Stimulated activated CD8-positive, alpha-beta memory T cell treated with anti-CD3 and anti-CD28 coated beads, Interleukin-7, amount 100 ng/mL, for 24 hours (primary cell): Measurements from ENCODE around the gene HUNK.
A peak's percentile ranks its signal among the peaks of the same experiment; 100 is the strongest.
"Not testable (repeated sequence)": the region's sequence is repeated elsewhere in the genome, so short reads cannot be mapped to it uniquely, and the experiment has no call there.

Source experiments
- DNase-seq: peaks from one replicate; pipeline ENCODE4 v3.0.0-alpha.2; 2020; ENCODE audit warnings: low read depth

The HUNK gene

DNA sequence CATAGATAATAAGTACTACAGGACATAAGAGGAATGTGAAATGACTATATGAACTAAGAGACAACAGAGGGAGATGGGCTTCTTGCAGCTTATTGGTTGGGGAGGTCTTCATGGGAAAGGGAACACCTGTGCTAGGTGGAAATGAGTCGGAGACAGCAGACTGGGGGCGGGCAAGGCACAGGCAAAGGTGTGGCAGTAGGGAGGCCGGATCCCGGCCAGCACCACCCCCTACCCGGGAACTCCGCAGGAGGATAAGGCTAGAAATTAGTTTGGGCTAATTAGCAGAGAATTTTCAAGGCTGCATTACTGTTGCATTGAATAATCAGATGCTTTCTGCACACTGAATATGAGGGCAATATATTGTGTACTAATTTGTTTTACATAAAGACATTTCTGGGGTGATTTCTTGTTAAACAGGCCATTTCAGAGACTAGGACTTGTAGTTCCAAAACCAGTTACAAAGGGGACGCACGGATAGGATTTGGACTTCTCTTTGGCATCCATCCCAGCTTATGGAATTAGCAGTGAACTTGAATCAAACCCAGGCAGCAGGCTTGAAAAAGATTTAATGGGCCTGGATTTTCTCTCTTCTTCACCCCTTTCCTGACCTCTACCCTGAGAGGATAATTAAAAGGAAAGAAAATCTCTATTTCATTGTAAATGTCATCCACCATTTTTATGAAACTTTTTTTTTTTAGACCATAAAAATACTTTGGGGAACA is 2.2 kb upstream of the HUNK start:
- DNase-seq = no peak

DNA sequence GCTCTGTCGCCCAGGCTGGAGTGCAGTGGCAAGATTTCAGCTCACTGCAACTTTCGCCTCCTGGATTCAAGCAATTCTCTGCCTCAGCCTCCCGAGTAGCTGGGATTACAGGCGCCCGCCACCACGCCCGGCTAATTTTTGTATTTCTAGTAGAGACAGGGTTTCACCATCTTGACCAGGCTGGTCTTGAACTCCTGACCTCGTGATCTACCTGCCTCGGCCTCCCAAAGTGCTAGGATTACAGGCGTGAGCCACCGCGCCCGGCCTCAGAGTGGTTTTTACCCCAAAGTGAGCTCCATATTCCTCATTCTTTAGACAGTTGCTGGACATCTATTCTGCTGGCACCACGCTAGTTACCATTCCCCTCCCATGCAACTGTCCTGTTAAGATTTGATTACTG is 1.4 kb upstream of the HUNK start:
- not testable (repeated sequence) for DNase-seq

DNA sequence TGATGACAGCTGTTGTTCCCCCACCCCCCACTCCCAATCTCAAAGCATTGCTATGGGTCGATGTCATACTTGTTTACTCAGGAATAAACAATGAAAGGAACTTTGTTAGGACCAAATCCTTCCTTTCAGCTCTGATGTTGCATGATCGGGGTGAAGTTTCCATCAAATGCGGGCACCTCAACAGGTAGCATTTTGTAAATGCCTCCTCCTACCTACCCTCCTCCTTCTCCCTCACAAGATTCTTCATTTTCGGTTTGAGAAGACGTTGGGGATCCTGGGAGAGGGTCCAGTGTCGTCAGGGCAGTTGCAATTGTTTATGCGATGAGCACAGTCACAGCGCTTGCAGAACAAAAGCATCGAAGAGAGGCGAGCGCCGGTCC is 758 bp upstream of the HUNK start:
- DNase-seq = no peak

DNA sequence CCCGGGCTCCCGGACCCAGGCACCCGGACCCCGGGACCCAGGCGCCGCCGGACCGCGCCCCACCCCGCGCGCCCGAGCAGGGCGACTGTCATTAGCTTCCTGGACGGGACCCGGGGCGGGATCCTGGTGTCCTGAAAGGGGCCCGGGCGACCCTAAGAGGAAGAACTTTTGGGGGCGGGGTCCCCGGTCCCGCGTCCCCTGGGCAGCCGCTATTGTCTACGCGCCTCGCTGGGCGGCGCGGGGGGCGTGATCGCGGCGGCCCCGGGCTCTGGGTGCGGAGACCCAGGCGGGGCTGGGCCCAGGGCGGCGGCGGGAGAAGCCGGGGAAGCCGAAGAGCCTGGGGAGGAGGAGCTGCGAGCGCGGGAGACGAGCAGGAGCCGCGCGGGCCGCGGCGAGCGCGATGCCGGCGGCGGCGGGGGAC is 465 bp downstream of the HUNK start:
- DNase-seq = no peak

DNA sequence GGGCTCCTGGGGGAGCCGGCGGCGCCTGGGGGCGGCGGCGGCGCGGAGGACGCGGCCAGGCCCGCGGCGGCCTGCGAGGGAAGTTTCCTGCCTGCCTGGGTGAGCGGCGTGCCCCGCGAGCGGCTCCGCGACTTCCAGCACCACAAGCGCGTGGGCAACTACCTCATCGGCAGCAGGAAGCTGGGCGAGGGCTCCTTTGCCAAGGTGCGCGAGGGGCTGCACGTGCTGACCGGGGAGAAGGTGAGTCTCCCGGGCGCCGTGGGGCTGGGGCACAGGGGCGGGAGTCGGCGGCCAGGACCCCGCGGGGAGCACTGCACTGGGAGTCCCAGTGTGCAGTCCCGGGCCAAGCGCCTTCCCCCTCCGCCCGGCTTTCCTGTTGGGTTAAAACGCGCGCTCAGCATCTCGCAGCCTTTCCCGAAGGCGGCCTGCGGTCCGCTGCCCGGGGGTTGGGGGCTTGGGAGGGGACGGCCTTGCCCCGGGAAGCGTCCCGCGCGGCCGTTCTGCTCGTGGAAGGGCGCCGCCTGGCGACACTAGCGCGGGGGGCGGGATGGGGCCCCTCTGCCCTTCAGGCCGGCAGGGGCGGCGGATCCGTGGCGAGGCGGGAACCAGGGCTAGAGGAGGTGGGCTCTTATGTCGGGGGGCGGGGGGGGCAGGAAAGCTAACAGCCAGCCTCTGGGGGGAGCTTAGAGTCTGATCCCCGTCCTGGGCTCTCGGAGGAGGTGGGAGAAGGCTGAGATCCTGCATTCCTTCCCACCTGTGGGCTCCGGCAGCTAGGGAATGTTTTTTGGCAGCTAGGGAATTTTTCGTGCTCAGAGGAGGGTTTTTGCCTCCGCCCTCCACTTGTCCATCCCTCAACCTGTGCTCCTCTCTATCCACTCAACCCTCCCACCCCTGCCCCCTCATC is 1.1 kb downstream of the HUNK start:
- DNase-seq = peak; percentile 25

DNA sequence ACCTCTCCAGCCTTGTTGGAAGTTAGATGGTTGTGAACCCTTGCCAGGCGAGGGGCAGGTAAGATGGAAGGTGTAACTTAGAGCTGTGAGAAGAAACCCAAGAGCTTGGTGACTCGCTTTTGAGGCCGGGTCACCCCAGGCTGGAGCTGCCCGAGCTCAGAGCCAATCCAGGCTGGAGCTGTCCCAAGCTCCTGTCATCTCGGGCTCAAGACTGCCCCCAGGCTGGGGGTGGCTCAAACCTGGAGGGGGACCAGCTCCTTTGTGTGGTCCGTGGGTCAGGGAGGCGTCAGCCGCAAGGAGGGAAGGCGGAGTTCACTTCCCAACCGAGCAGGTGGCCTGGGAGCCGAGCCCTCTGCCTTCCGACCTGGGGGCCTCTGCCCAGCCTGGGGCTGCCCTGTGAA is 2.0 kb downstream of the HUNK start:
- DNase-seq = no peak

DNA sequence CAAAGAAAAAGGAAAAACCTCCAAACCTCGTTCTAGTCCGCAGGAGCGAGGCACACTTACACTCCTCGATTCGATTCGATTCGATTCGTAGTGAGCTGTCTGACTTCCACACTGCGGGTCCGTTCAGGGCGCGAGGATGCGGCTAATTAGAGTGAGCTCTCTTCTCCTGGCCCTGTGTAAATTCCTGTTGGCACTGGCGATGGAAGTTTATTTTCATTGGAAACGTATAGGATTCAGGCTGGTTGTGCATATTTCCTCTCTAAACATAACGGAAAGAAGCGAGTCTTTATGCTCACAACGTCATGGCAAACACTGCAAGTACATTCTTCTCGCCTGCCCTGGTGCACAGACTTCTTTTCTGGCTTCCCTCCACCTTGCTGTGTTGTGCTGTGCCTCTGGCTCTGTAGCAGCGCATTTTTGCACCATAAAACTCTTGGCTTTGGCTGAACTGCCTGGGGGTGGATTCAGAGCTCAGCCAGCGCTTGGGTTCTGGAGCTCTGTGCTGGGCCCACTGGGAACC is 2.7 kb downstream of the HUNK start:
- DNase-seq = no peak

DNA sequence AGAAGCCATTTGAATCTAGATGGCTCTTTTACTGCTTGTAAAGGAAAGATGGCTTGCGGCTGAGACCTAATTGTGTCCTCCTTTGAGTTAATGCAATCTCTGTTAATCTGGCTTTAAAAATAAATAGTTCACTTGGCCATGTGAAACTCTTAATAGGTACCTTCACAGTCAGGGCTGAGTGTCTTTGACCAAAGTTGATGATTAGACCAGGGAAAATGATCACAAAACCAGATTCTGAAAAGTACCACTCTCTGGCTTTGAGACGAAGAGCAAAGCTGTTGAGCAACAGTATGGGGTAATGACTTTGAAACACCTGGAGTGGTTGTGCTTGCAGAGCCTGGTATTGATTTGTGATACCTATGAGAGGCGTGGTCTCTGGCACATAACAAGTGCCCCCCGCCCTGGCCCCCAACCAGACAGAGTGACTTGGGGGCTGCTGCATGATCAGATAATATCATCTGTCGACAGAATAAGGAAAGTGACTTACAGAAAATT is 4.7 kb downstream of the HUNK start:
- DNase-seq = no peak

DNA sequence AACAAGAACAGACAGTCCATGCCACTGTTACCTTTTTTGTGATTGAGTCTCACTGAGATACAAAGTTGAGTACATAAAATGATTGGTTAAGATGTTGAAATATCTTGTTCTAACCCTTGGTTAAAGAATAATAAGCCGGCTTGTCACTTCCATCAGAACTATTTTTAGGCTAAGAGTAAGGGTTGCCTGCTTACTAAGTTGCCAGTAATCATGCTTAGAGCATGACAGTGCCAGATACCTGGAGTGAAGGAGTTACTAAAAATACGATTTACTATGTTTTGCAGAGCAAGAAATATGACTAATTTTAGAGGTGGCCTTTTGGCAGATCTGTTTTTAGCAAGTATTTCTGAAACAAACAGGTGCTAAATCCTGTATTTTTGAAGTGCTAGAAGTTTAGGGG is 6.0 kb downstream of the HUNK start:
- DNase-seq = no peak

DNA sequence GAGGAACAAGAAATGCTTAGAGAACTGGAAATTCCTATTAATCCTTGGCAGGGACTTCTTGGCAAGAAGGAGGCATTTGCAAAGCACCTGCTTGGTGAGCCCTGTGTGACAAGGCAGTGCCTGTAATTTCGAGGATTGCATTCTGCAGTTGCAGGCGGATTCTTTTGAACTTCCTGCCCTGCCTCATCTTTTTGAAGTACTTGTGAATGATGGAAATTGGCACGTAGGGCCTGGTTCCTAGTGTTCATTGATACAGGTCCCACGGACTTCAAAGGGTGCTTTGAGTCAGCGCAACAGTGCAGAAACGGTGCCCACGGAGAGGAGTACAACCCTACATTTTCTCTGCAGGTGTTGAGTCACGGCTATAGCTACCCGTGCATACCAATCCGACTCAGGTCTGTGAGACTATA is 6.4 kb downstream of the HUNK start:
- no peak for DNase-seq

DNA sequence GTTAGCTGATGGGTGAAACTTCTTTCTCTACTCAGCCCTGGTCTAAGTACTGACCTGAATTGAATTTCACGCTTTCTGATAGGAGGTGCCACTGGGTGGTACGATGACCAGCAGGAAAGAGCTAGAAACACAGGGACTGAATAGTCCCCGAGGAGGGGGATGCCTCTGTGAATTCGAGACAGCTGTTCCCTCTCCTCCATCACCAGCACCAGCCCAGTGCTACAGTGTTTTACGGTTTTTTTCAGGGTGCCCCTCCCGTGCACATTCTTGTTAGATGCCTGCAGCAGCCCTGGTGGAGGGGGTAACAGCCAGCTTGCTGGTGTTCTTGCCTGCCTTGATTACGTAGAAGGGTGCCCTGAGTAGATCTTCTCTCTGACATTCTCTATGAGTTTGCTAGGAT is 7.1 kb downstream of the HUNK start:
- no peak for DNase-seq

DNA sequence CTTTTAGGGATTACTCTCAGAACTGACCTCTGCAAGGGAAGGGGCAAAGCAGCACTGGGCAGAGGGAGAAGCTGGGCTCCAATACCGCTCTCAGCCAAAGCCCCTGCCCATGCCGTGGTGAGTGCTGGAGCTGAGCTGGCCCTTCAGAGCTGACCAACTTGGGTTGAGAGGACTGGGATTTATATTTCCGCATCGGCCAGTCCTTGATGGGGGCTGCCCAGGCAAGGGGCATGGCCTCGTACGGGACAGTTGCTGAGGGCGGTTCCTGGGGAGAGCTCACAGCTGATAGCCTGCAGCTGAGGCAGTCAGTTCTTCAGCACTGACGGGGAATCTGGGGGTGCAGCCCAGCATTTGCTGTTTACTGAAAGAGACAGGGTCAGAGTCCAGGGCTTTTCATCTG is 8.0 kb downstream of the HUNK start:
- no peak for DNase-seq

DNA sequence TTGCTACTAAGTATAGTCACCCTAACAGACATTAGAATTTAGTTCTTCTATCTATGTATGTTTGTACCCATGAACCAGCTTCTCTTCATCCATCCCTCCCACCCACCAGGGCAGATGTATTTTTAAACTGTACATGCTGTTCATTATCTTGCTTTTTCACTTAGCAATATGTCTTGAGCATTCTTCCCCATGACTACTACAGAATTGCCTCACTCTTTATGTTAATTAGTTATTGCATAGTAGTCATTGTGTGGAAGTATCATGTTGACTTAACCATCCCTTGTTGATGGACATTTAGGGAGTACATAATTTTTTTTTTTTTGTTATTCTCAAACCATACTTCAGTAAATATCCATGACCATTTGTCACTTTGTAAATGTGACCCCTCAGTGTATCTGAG is 9.9 kb downstream of the HUNK start:
- DNase-seq = no peak

DNA sequence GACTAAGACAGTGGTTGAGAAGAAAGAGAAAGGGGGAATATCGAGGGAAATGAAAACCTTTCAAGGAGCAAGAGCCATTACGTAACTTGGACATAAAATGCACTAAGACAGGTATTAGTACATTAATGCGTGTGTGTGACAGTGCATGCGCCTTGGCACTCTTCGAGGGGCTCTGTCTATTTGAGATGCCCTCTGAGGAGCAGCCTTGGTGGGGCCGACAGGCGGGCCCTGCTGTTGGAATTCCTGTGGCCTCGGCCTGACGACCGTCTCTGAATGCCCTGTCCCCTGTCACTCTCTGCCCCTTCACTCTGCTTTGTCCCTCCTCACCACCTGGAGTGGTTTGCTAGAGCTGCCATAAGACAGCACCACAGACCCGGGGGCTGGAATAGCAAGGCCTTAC is 12.3 kb downstream of the HUNK start:
- no peak for DNase-seq

DNA sequence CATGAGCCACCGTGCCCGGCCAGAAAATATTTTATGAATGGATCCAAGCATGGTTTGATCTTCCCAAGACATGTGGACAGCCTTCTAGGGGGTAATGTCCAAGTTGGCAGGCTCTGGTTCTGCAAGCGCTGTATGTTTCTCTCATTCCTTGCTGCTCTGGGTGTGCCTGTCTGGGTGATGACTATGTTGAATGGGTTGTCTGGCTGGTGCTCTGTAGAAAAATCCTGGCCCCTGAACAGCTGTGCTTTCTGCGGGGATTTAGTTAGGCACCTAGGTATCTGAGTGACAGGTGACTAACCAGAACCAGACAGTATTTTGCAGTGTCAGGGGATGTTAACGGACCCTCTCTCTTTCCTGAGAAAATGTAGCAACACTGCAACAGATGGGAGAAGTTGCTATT is 14.1 kb downstream of the HUNK start:
- DNase-seq = no peak

DNA sequence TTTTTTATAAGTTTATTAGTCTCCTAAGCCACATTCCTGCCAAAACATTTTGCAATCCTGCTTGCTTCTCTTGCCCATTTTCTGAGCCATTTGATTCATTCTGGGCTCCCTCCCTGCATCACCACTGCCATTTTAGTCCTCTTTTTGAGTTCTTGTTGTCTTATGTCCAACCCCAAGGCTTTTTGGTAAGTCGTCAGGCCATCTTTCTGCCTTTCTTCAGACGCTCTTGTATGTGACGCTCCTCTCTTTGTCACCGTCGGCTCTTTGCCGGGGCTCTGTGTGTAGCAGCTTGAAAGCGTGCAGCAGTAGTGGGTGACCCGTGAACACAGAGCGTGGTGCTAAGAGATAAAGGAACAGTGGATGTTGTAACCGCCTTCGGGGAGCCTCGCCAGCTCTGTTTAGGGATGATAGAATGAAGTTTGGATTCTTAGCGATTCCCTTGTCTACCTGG is 14.6 kb downstream of the HUNK start:
- DNase-seq = no peak

DNA sequence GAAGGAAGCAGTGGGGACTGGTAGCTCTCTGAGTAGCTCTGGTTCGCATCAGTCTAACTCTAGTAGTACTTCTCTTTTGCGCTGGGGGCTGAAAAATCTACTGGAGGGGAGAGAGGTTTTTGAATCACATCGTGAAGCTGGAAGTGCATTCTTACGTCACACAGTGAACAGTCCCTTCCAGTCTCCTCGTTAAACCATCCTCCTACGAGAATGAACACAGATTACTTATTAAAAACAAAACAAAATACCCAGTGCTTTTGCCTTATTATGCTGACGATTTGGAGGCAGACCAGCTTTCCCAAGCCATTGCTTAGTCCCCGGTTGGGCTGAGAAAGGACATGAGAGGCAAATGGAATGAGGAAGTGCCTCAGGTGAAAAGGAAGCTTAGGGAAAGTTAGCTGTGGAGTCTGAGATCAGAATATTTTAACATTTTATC is 16.1 kb downstream of the HUNK start:
- no peak for DNase-seq

DNA sequence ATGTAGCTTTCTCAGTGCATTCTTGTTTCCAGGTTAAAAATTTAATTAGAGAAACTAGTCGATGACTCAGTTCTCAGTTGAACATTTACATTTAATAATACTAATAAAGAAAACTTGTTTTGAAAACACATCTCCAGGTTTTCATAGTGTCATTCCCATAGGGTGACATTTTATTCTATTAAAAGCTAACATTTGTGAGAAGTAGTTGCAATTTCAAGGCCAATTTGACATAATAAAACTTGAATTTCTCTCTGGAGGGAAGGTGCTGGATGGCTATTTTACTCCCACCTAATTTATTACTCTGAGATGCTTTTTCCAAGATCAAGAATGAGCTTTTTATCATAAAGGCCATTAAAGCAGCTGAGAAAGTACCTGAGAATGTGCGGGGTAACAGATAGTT is 16.6 kb downstream of the HUNK start:
- no peak for DNase-seq

DNA sequence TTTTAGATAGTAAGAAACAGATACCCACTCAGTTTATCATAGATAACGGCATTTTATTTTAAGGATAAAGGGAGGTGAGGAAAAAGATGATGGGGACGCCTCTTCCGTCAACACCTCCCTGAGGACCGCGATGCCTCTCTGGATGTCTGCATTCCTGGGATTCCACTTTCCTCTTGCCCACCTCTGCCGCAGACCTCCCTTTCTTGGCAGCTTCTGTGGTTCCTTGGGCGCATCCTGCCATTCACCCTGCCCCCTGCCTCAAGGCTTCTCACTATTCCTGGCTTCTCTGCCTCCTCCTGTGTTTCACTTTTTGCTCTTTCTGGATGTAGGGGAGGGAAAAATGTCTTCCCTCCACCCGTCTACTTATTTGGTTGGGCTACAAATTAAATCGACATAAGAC is 19.9 kb downstream of the HUNK start:
- DNase-seq = no peak

DNA sequence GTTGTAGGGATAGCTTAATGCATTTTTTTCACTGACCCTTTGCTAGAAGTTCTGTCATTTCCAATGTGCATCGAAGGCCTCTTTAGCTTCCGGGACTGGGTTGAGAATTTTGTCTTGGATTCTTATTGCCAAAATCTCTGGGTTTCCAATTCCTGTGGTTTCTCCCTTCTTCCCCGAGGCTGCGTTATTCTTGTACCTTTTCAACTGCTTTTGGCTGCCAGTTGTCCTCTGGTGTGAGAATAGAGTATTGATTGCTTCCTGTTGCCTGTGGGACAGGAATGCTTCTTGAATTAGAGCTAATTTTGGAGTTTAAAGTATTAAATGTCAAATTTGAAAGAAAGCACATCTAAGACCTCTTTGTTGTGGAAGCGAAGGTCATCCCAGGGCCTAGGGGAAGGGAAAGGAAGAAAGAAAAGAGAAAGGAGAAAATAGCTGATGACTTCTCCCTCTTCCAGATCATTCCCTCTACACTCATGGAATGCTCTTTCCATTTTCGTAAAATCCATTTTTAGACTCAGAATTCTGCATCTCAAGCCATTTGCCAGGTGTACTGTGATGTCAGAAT is 21.1 kb downstream of the HUNK start:
- DNase-seq = no peak

DNA sequence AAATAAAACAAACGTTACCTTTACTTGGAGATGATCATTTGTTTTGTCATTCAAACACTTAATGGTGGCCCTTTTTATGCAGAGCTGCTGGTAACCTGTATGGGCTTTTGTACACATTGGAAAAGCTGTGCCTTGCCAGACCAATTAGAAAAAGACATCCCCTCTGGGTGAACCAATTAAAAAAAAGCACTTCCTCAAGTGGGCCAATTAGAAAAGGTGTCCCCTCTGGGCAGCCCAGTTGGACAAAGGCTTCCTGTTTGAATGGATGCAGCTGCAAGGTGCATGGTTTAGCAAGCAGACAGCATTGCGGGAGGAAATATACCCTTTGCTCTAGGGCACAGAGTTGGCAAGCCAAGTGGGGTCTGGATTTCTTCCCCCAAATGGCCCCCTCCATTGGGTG is 21.6 kb downstream of the HUNK start:
- DNase-seq = no peak

DNA sequence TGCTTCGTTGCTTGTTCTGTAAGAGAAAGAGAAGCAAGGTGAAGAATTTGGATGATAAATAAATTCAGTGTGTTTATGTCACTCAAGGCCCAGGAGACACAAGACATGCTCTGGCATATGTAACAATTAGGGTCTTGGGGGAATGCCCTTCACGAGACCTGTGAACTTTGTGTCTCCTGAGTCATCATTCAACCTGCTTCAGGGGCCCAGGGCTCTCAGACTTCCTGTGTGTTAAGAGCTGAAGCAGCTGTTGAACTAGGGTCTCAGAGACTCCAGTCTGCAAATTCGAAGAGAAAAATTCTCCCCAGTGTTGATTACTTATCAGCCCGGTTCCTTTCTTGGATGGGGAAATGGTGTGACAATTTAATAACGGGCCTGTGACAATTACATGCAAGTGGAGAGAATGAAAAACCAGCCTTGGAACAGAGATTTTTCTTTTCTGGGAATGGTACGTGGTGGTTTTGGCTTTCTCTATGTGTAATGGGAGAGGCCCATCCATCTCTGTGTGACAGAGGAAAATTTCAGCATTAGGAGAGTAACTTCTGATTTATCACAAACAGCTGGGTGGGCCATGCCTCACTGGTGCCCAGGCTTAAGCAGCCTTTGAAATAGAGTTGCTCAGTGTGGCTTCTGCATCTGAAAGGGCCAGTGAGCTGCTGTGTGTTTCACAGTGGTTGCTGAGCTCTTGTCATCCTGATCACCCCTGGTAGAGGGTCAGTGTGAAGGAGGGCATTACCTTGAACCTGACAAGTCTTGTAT is 22.4 kb downstream of the HUNK start:
- no peak for DNase-seq
